Lower leg skin (tissue), 4 donors: ENCODE data around the gene RDH12. TPM values are rescaled to one million over a fixed set of nuclear protein-coding genes. Genes with fewer than 3 reads are reported as not detected.

Source experiments
- DNase-seq, 2 donors: peaks; one replicate each; pipeline ENCODE4 v3.0.0-alpha.2; 2019; ENCODE audit warnings: low spot score in 2 of 2
- H3K4me3 ChIP-seq: fragments of 200-600 bp; sonication (generic); 2 replicates; pipeline ENCODE4 v1.5.1; 2017; ENCODE audit warnings: mild to moderate bottlenecking, low read depth; ENCODE audit not compliant: poor library complexity, severe bottlenecking
- CTCF ChIP-seq, 3 donors: fragments of 450-650 bp; IDR thresholded peaks; one replicate each; pipeline ENCODE4 v1.5.1; 2016; ENCODE audit warnings: antibody characterized with exemption in 3 of 3, mild to moderate bottlenecking in 3 of 3, moderate library complexity in 2 of 3
- POLR2A ChIP-seq, 2 donors: fragments of 450-650 bp; IDR thresholded peaks; one replicate each; pipeline ENCODE4 v1.6.1; 2016 to 2017; ENCODE audit warnings: antibody characterized with exemption in 2 of 2, mild to moderate bottlenecking in 1 of 2, moderate library complexity in 1 of 2
- WGBS, 2 donors: methylation state at CpG; one replicate each; pipeline ENCODE4 v1.1.5; 2018; 5-methylcytosine and 5-hydroxymethylcytosine counted together
- intact Hi-C: fragments of 100-400 bp; cut with DNase I; formaldehyde crosslinking; loops from one replicate; pipeline ENCODE4 v1.15.0; 2023; ENCODE audit warnings: low total_unique reads
- total RNA-seq, 4 donors: library from RNA; depleted of rRNA; stranded (reverse); fragments of >200 nt; gene quantifications; one replicate each; pipeline ENCODE4 v1.1.0, GENCODE V29; 2016

RDH12 gene
- total RNA-seq, 4 donors from 2014 or later = 70.4 to 106 (median 87.6) TPM

- DNase-seq = peak in 1 of 2 donors; percentile 32
- WGBS, 2 donors = 40 to 49% methylated on average over 13 to 21 of the region's 21 CpGs
- H3K4me3 ChIP-seq = no peak overlapping the region
- intact Hi-C loops = no loop called here
- TF ChIP-seq POLR2A (IDR thresholded peaks at IDR 0.05) (no peak), CTCF (IDR thresholded peaks at IDR 0.05) (no peak)
Measured at GRCh38 chr14:67729072-67729885, 27.6 kb downstream of the RDH12 start.

- WGBS, 2 donors = 86 to 90% methylated on average over 4 of the region's 4 CpGs
- peak in 1 of 2 donors; percentile 43 for DNase-seq
- intact Hi-C loops = no loop called here
- H3K4me3 ChIP-seq = no peak overlapping the region
- TF ChIP-seq POLR2A (IDR thresholded peaks at IDR 0.05) (no peak), CTCF (IDR thresholded peaks at IDR 0.05) (no peak)
Measured at GRCh38 chr14:67733616-67734015, 31.9 kb downstream of the RDH12 start.

GRCh38 chr14:67734675-67735074, 33.0 kb downstream of the RDH12 start:
- TF ChIP-seq CTCF (IDR thresholded peaks at IDR 0.05) (no peak), POLR2A (IDR thresholded peaks at IDR 0.05) (no peak)
- no peak for DNase-seq
- no peak overlapping the region for H3K4me3 ChIP-seq
- intact Hi-C loops = no loop called here
- WGBS, 2 donors = 71 to 81% methylated on average over 3 of the region's 3 CpGs

- DNase-seq = no peak
- intact Hi-C loops = no loop called here
- TF ChIP-seq POLR2A (IDR thresholded peaks at IDR 0.05) (no peak), CTCF (IDR thresholded peaks at IDR 0.05) (no peak)
- H3K4me3 ChIP-seq = no peak overlapping the region
- 83 to 90% methylated on average over 10 of the region's 10 CpGs for WGBS, 2 donors
Measured at GRCh38 chr14:67735336-67736147, 33.9 kb downstream of the RDH12 start.

- 84 to 85% methylated on average over 4 of the region's 4 CpGs for WGBS, 2 donors
Measured at GRCh38 chr14:67736771-67737170, 35.1 kb downstream of the RDH12 start.

More at GRCh38 chr14:67736771-67737170, 35.1 kb downstream of the RDH12 start:
- no peak for TF ChIP-seq POLR2A (IDR thresholded peaks at IDR 0.05)
- no peak for TF ChIP-seq CTCF (IDR thresholded peaks at IDR 0.05)
- intact Hi-C loops = no loop called here
- H3K4me3 ChIP-seq = no peak overlapping the region
- no peak for DNase-seq
